Astrocyte (in vitro differentiated cells and primary cell): ENCODE data around the gene PCK2.

Experiments used
- CTCF ChIP-seq: IDR thresholded peaks from 2 replicates; pipeline ENCODE4 v1.5.1; 2011; ENCODE audit warnings: low read depth, mild to moderate bottlenecking, inconsistent platforms, low read length, moderate library complexity; ENCODE audit not compliant: insufficient read depth
- EZH2 ChIP-seq: IDR thresholded peaks from 2 replicates; pipeline ENCODE4 v1.6.1; 2012; ENCODE audit warnings: mild to moderate bottlenecking, low read length, inconsistent platforms; ENCODE audit not compliant: insufficient read depth

- TF ChIP-seq CTCF (no peak), EZH2 (no peak)
Observed at GRCh38 chr14:24132061-24132685, 38.1 kb downstream of the PCK2 start.
